22Rv1 (cell line): ENCODE measurements around the gene COPZ1.

Source experiments
- ZFX ChIP-seq: fragments of 450-650 bp; IDR thresholded peaks from 2 replicates; pipeline ENCODE4 v1.6.1; 2017; ENCODE audit warnings: antibody characterized with exemption, borderline replicate concordance
- TF ChIP-seq, protein P1 (sequence below): fragments of 450-650 bp; IDR thresholded peaks from 2 replicates; pipeline ENCODE4 v1.5.1; 2017; ENCODE audit warnings: mild to moderate bottlenecking

DNA sequence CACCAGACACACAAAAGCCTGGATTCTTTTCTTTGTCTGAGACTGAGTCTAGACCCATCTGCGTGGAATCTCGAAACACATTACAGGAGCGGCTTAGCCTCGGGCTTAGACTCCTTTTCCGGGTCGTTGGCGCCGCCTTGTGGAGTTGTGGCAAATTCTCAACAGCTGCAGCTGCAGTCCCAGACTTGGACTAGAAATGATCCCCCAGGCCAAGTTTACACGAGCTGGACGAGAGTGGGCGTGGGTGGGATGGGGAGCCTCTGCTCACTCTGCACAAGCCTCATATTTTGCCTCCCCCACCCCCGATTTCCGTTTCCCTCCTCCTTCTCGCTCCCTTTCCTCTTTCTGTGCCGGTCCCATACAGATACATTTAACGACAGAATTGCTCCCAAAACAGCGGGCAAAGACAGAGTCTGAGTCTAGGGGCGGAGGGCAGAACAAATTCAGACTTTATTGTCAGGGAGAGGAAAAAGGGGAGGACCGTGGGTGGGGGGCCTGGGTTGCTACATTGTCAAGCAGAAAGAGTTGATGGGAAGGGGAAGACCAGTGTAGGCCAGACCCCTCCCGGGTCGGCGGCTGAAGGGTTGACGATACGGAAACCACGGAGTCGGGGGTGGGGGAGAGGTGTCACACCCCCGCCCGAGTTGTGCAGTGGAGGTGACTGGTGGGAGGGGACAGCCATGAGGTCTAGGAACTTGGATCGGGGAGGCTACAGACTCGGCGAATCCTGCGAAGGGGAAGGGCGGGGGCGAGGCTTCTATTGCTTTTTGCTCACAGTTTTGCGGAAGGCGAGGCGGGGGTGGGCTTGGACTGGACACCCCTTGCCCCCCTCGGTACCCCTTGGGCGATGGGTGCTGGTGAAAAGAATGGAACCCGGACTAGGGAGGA is 44.0 kb downstream of the COPZ1 start:
- TF ChIP-seq, protein P1, sequence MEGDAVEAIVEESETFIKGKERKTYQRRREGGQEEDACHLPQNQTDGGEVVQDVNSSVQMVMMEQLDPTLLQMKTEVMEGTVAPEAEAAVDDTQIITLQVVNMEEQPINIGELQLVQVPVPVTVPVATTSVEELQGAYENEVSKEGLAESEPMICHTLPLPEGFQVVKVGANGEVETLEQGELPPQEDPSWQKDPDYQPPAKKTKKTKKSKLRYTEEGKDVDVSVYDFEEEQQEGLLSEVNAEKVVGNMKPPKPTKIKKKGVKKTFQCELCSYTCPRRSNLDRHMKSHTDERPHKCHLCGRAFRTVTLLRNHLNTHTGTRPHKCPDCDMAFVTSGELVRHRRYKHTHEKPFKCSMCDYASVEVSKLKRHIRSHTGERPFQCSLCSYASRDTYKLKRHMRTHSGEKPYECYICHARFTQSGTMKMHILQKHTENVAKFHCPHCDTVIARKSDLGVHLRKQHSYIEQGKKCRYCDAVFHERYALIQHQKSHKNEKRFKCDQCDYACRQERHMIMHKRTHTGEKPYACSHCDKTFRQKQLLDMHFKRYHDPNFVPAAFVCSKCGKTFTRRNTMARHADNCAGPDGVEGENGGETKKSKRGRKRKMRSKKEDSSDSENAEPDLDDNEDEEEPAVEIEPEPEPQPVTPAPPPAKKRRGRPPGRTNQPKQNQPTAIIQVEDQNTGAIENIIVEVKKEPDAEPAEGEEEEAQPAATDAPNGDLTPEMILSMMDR: peak; percentile 98
- TF ChIP-seq ZFX: no peak
